ENCODE measurements around the gene SNAP29.

- no peak for TF ChIP-seq CTCF (IDR thresholded peaks at IDR 0.05)
- TF ChIP-seq POLR2AphosphoS5 (IDR thresholded peaks at IDR 0.05) = no peak
Observed at GRCh38 chr22:20909543-20910303, 50.9 kb downstream of the SNAP29 start.

All from breast epithelium (tissue), 3 donors.